HG02885 (cell line): ENCODE results near the gene THAP8.
A peak's percentile ranks its signal among the peaks of the same experiment; 100 is the strongest.

Experiments used
- ATAC-seq: cut with Tn5 transposase; IDR thresholded peaks from one replicate; pipeline ENCODE4 v1.9.1; 2021; ENCODE audit warnings: mild to moderate bottlenecking; ENCODE audit not compliant: unreplicated experiment, poor library complexity

Gene THAP8

DNA sequence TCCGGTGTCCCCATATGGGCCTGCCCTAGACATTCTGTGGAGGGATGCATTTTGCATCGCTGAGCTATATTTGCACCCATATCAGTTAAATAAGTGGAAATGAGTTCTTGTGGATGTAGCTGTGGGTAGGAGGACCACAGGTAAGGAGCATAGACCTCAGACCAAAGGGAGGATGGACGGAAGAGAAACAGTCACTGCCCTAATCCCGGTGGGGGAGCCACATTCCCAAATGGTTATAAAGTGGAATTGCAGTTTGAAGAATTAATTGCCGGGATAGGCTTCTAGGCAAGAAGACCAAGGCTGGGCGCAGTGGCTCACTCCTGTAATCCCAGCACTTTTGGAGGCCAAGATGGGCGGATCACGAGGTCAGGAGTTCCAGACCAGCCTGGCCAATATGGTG lies 57.3 kb downstream of the THAP8 start:
- ATAC-seq, result no peak

GRCh38 chr19:35995048-35995993 lies 58.8 kb downstream of the THAP8 start, which contains the start of gene SDHAF1:
Gene SDHAF1, plus strand, starts transcription at chr19:35995188. Its CDS starts 87 bp downstream, at chr19:35995275.
- peak; percentile 92 for ATAC-seq

DNA sequence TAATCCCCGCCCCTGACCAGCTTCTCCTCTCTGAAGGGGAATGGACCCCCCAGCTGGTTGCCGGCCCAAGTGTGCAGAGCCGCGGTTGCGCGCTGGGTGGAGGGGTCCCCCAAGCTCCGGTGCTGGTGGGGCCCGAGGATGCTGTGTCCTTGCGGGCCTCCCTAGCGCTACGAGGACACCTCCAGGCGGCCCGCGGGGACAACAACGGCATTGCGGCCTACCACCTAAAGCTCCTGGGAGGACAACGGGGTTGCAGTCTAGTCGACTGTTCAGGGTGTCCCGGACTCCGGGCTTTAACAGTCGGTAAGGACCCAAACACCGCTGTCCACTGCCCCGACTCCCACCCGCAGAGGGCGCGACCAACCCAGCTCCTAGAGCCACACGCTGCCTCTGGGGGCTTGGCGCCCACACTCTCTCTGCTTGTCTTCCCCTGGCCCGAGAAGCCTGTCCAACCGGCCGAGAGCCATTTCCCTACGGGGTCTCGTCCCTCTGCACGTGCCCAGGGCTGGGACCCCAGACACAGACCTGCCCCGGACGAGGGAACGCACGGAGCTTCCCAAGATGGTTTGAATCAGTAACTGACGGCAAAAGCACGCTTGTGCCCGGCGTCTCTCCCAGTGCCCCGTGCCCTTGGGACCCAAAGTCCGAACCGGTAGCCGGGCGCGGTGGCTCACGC lies 60.0 kb downstream of the THAP8 start:
- no peak for ATAC-seq

- ATAC-seq, result no peak
Observed at GRCh38 chr19:35992907-35993765, 60.9 kb downstream of the THAP8 start.

- no peak for ATAC-seq
Observed at GRCh38 chr19:35991731-35992450, 62.2 kb downstream of the THAP8 start.

DNA sequence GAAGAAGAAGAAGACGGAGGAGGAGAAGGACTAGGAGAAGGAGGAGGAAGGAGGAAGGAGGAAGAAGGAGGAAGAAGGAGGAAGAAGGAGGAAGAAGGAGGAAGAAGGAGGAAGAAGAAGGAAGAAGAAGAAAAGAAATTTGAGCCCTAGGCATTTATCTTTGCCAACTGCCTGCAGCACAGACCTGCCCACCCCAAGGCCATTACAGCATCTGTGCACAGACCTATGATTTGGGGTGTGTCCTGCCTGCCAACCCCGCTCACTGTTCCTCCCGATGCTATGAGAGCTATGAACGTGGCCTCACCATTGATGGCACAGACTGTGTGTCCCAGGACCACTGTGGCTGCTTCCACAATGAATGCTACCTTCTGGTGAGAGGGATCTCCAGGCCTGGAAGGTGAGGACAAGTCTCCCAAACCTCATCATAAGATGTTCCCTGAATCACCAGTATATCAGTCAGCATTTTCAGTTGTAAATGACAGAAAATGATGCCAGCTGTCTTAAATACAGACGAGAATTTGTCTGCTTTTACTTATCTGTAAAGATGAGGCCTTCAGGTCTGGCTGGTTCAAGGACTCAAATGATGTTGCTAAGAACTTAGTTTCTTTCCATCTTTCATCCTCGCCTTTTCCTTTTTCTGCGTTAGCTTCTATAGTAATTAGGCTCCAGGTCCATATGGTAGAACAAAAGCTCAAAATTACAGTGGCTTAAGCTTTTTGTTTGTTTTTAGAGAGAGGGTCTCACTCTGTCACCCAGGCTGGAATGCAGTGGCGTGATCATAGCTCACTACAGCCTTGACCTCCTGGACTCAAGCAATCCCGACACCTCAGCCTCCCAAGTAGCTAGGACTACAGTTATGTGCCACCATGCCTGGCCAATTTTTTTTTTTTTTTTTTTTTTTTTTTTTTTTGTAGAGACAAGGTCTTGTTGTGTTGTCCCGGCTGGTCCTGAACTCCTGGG lies 63.0 kb downstream of the THAP8 start:
- no peak for ATAC-seq

- ATAC-seq, result no peak
Observed at GRCh38 chr19:35990156-35990555, 63.9 kb downstream of the THAP8 start.

- no peak for ATAC-seq
Observed at GRCh38 chr19:35988824-35989223, 65.3 kb downstream of the THAP8 start.

DNA sequence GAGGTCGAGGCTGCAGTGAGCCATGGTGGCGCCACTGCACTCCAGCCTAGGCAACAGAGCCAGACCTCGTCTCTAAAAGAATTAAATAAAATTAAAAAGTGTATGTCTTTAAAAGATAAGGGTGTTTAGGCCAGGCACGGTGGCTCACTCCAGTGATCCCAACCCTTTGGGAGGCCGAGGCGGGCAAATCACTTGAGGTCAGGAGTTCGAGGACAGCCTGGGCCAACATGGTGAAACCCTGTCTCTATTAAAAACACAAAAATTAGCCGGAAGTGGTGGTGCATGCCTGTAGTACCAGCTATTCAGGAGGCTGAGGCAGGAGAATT lies 66.6 kb downstream of the THAP8 start:
- ATAC-seq, result no peak

- no peak for ATAC-seq
Observed at GRCh38 chr19:35986664-35987570, 67.2 kb downstream of the THAP8 start.

DNA sequence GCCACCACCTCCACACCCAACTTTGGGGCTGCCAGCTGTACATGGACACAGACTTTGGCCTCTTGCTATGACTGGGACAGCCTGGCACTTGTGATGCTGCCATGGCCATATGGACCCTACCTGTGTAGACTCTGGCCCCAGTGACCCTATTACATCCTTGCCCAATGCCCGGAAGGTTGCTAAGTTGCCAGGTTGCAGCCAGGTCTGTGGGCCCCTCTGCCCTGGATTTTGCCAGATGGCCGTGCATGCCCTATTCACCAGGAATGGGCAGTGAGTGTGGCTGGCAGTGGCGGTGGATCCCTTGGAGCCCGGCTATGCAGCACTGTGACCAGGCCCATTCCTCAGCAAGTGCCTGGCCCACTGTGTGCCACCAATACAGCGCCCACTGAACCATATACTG lies 68.0 kb downstream of the THAP8 start:
- no peak for ATAC-seq
